Progenitor cell of endocrine pancreas (in vitro differentiated cells): ENCODE measurements around the gene PTTG2. TPM values are rescaled to one million over a fixed set of nuclear protein-coding genes. Genes with fewer than 3 reads are reported as not detected.

Experiments used
- DNase-seq: peaks from one replicate; pipeline ENCODE4 v3.0.0; 2021; ENCODE audit warnings: low spot score; ENCODE audit not compliant: unreplicated experiment
- H3K27ac Mint-ChIP-seq: 2 replicates; pipeline ENCODE4 v1.8.0; 2021; ENCODE audit warnings: mild to moderate bottlenecking, moderate library complexity, mixed read lengths
- H3K27me3 Mint-ChIP-seq: 2 replicates; pipeline ENCODE4 v1.8.0; 2021; ENCODE audit warnings: mixed read lengths
- H3K36me3 Mint-ChIP-seq: 2 replicates; pipeline ENCODE4 v1.8.0; 2022; ENCODE audit warnings: mixed read lengths; ENCODE audit not compliant: insufficient read depth
- H3K4me1 Mint-ChIP-seq: 2 replicates; pipeline ENCODE4 v1.8.0; 2021; ENCODE audit warnings: low read depth, mixed read lengths
- H3K4me3 Mint-ChIP-seq: 2 replicates; pipeline ENCODE4 v1.8.0; 2021; ENCODE audit warnings: low read depth, mild to moderate bottlenecking, moderate library complexity, mixed read lengths
- H3K9me3 Mint-ChIP-seq: 2 replicates; pipeline ENCODE4 v1.8.0; 2021; ENCODE audit warnings: low read depth, mixed read lengths
- total RNA-seq: library from RNA; stranded (reverse); gene quantifications from 2 replicates; pipeline ENCODE4 v1.2.1, GENCODE V29; 2021
- TF ChIP-seq, protein P1 (sequence below): fragments of 200-600 bp; sonication (generic); IDR thresholded peaks from one replicate; pipeline ENCODE4 v1.5.0; 2021; ENCODE audit warnings: antibody characterized with exemption, mild to moderate bottlenecking; ENCODE audit not compliant: unreplicated experiment

Gene PTTG2
- total RNA-seq, 1 donor from 2014 or later = not detected

DNA sequence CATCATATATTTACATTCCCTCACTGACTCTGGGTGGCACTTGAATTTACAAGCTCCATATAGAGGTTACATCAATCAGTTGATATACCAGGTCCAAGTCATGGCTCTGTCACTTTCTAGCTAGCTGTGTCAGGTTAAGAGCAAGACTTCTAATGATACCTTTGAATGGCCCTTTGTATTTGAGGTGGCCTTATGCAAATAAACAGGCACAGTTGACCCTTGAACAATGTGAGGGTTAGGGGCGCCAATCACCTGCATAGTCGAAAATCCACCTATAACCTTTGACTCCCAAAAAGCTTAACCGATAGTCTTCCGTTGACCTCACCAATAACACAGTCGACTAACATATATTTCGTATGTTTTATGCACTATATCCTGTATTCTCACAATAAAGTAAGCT lies 1.3 kb upstream of the PTTG2 start:
- H3K4me1 Mint-ChIP-seq = peaks cover 4% of the 10 kb centered on the region
- H3K27ac Mint-ChIP-seq = no peak overlapping the region
- H3K36me3 Mint-ChIP-seq = no peaks in the 10 kb centered on the region
- no peaks in the 10 kb centered on the region for H3K9me3 Mint-ChIP-seq
- no peak for DNase-seq
- no peaks in the 10 kb centered on the region for H3K27me3 Mint-ChIP-seq
- TF ChIP-seq, protein P1, sequence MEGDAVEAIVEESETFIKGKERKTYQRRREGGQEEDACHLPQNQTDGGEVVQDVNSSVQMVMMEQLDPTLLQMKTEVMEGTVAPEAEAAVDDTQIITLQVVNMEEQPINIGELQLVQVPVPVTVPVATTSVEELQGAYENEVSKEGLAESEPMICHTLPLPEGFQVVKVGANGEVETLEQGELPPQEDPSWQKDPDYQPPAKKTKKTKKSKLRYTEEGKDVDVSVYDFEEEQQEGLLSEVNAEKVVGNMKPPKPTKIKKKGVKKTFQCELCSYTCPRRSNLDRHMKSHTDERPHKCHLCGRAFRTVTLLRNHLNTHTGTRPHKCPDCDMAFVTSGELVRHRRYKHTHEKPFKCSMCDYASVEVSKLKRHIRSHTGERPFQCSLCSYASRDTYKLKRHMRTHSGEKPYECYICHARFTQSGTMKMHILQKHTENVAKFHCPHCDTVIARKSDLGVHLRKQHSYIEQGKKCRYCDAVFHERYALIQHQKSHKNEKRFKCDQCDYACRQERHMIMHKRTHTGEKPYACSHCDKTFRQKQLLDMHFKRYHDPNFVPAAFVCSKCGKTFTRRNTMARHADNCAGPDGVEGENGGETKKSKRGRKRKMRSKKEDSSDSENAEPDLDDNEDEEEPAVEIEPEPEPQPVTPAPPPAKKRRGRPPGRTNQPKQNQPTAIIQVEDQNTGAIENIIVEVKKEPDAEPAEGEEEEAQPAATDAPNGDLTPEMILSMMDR = no peak
- H3K4me3 Mint-ChIP-seq = no peak overlapping the region

DNA sequence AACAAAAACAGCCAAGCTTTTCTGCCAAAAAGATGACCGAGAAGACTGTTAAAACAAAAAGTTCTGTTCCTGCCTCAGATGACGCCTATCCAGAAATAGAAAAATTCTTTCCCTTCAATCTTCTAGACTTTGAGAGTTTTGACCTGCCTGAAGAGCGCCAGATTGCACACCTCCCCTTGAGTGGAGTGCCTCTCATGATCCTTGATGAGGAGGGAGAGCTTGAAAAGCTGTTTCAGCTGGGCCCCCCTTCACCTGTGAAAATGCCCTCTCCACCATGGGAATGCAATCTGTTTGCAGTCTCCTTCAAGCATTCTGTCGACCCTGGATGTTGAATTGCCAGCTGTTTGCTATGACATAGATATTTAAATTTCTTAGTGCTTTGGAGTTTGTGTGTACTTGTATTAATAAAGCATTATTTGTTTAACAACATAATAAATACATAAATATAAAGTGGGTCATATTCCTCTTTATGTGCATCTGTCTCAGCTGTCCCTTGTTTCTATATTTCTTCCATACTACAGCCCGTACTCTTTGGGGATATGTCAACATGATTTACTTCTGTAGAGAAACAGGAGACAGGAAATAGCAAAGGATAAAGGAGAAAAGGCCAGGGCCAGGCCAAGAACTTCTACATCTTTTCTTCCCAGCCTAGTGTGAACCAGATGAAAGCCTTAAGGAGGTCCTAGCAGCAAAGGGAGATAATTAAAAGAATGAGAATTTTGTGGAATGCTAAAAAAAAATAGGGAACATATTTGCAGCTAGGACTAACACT lies 667 bp downstream of the PTTG2 start:
- peaks cover 4% of the 10 kb centered on the region for H3K4me1 Mint-ChIP-seq

GRCh38 chr4:37964734-37965457 lies 4.7 kb downstream of the PTTG2 start:
- H3K4me1 Mint-ChIP-seq = peaks cover 2% of the 10 kb centered on the region
- TF ChIP-seq, protein P1 = no peak
- no peak for DNase-seq
- H3K27ac Mint-ChIP-seq = no peak overlapping the region
- no peaks in the 10 kb centered on the region for H3K9me3 Mint-ChIP-seq
- no peaks in the 10 kb centered on the region for H3K27me3 Mint-ChIP-seq
- no peaks in the 10 kb centered on the region for H3K36me3 Mint-ChIP-seq
- no peak overlapping the region for H3K4me3 Mint-ChIP-seq

More for the DNA sequence above, 667 bp downstream of the PTTG2 start:
- no peak for DNase-seq
- H3K9me3 Mint-ChIP-seq = no peaks in the 10 kb centered on the region
- H3K36me3 Mint-ChIP-seq = no peaks in the 10 kb centered on the region
- TF ChIP-seq, protein P1 = no peak
- no peaks in the 10 kb centered on the region for H3K27me3 Mint-ChIP-seq
- H3K4me3 Mint-ChIP-seq = no peak overlapping the region
- no peak overlapping the region for H3K27ac Mint-ChIP-seq

- no peaks in the 10 kb centered on the region for H3K36me3 Mint-ChIP-seq
- TF ChIP-seq, protein P1 = no peak
Measured at GRCh38 chr4:37966044-37966443, 5.8 kb downstream of the PTTG2 start.

GRCh38 chr4:37967736-37968135 lies 7.5 kb downstream of the PTTG2 start:
- TF ChIP-seq, protein P1 = no peak
- Mint-ChIP-seq H3K27ac (no peak overlapping the region), H3K27me3 (no peaks in the 10 kb centered on the region), H3K4me1 (peaks cover 2% of the 10 kb centered on the region), H3K9me3 (peaks cover 3% of the 10 kb centered on the region), H3K4me3 (no peak overlapping the region), H3K36me3 (no peaks in the 10 kb centered on the region)
- DNase-seq = no peak

More at GRCh38 chr4:37966044-37966443, 5.8 kb downstream of the PTTG2 start:
- H3K9me3 Mint-ChIP-seq = no peaks in the 10 kb centered on the region
- H3K4me3 Mint-ChIP-seq = no peak overlapping the region
- no peak for DNase-seq
- no peaks in the 10 kb centered on the region for H3K27me3 Mint-ChIP-seq
- peaks cover 2% of the 10 kb centered on the region for H3K4me1 Mint-ChIP-seq
- no peak overlapping the region for H3K27ac Mint-ChIP-seq
